Bronchial epithelial cell (primary cell): ENCODE results near the gene IGF2BP2. TPM values are rescaled to one million over a fixed set of nuclear protein-coding genes. Genes with fewer than 3 reads are reported as not detected.

ENCODE experiments used
- DNase-seq: peaks from one replicate; pipeline ENCODE4 v3.0.0-alpha.2; 2010; ENCODE audit warnings: low read depth
- FAIRE-seq: peaks from 2 replicates; lab custom pipeline; 2011; peaks lifted over from hg19 to GRCh38; lab: Jason Lieb, UNC
- H3K27me3 ChIP-seq: 2 replicates; pipeline ENCODE4 v1.5.1; 2011; ENCODE audit warnings: low read length; ENCODE audit not compliant: control insufficient read depth, insufficient read depth
- H3K36me3 ChIP-seq: 2 replicates; pipeline ENCODE4 v1.5.1; 2011; ENCODE audit warnings: low read length; ENCODE audit not compliant: control insufficient read depth, insufficient read depth
- H3K4me3 ChIP-seq: 2 replicates; pipeline ENCODE4 v1.5.1; 2011; ENCODE audit warnings: mild to moderate bottlenecking, low read depth, low read length, control low read depth
- CTCF ChIP-seq: IDR thresholded peaks from 2 replicates; pipeline ENCODE4 v1.5.1; 2011; ENCODE audit warnings: mild to moderate bottlenecking, moderate library complexity, low read length, control low read depth, inconsistent platforms; ENCODE audit not compliant: insufficient read depth, severe bottlenecking
- total RNA-seq: library from RNA; depleted of rRNA; stranded (reverse); fragments of >200 nt; gene quantifications from 2 replicates; pipeline ENCODE4 v1.2.1, GENCODE V29; 2014

Gene IGF2BP2
- total RNA-seq, 1 donor from 2014 or later = 37.1 TPM

GRCh38 chr3:185750702-185751101, 74.1 kb downstream of the IGF2BP2 start:
- no peak for TF ChIP-seq CTCF
- no peak for FAIRE-seq

GRCh38 chr3:185750015-185750414, 74.8 kb downstream of the IGF2BP2 start:
- DNase-seq (no peak), FAIRE-seq (no peak)
- no peaks in the 10 kb centered on the region for H3K27me3 ChIP-seq
- peaks cover 2% of the 10 kb centered on the region for H3K36me3 ChIP-seq
- H3K4me3 ChIP-seq = no peak overlapping the region
- no peak for TF ChIP-seq CTCF

More at GRCh38 chr3:185750702-185751101, 74.1 kb downstream of the IGF2BP2 start:
- H3K36me3 ChIP-seq = peaks cover 2% of the 10 kb centered on the region
- DNase-seq = no peak
- no peak overlapping the region for H3K4me3 ChIP-seq
- no peaks in the 10 kb centered on the region for H3K27me3 ChIP-seq

- no peaks in the 10 kb centered on the region for H3K27me3 ChIP-seq
- DNase-seq (peak; percentile 49), FAIRE-seq (no peak)
- no peak overlapping the region for H3K4me3 ChIP-seq
- no peak for TF ChIP-seq CTCF
- H3K36me3 ChIP-seq = no peaks in the 10 kb centered on the region
Measured at GRCh38 chr3:185746470-185746869, 78.4 kb downstream of the IGF2BP2 start.

GRCh38 chr3:185744997-185745843, 79.6 kb downstream of the IGF2BP2 start:
- Histone ChIP-seq H3K36me3 (no peaks in the 10 kb centered on the region), H3K4me3 (no peak overlapping the region), H3K27me3 (no peaks in the 10 kb centered on the region)
- no peak for TF ChIP-seq CTCF
- FAIRE-seq = no peak
- DNase-seq = peak; percentile 98

- H3K27me3 ChIP-seq = no peaks in the 10 kb centered on the region
- no peak overlapping the region for H3K4me3 ChIP-seq
- no peaks in the 10 kb centered on the region for H3K36me3 ChIP-seq
- FAIRE-seq (no peak), DNase-seq (no peak)
- TF ChIP-seq CTCF = no peak
Measured at GRCh38 chr3:185741586-185741985, 83.3 kb downstream of the IGF2BP2 start.

- DNase-seq (no peak), FAIRE-seq (no peak)
- no peaks in the 10 kb centered on the region for H3K36me3 ChIP-seq
- no peak for TF ChIP-seq CTCF
- no peaks in the 10 kb centered on the region for H3K27me3 ChIP-seq
- H3K4me3 ChIP-seq = no peak overlapping the region
Measured at GRCh38 chr3:185740133-185740532, 84.7 kb downstream of the IGF2BP2 start.
